OCI-LY1 (cell line): ENCODE data around the gene LY6G5C.

ENCODE experiments used
- H2AFZ ChIP-seq: fragments of 200-600 bp; sonication (generic), shearing (Covaris generic); 2 replicates; pipeline ENCODE4 v1.6.0; 2014; ENCODE audit warnings: antibody characterized with exemption, mild to moderate bottlenecking, low read length
- H3F3A ChIP-seq: fragments of 200-600 bp; sonication (generic), shearing (Covaris generic); 2 replicates; pipeline ENCODE4 v1.6.0; 2014; ENCODE audit warnings: mild to moderate bottlenecking, antibody characterized with exemption, low read length, moderate library complexity; ENCODE audit not compliant: insufficient read depth
- H3K27ac ChIP-seq: fragments of 200-600 bp; sonication (generic); 2 replicates; pipeline ENCODE4 v1.5.1; 2014; ENCODE audit warnings: low read length, mixed run types, mild to moderate bottlenecking, low read depth; ENCODE audit not compliant: poor library complexity, severe bottlenecking
- H3K27me3 ChIP-seq: fragments of 200-600 bp; sonication (generic); 2 replicates; pipeline ENCODE4 v1.6.0; 2014; ENCODE audit warnings: antibody characterized with exemption, mild to moderate bottlenecking, low read length, moderate library complexity; ENCODE audit not compliant: insufficient read depth
- H3K36me3 ChIP-seq: fragments of 200-600 bp; sonication (generic); 2 replicates; pipeline ENCODE4 v1.6.1; 2014; ENCODE audit warnings: mild to moderate bottlenecking, antibody characterized with exemption, low read length, moderate library complexity, mixed read lengths; ENCODE audit not compliant: insufficient read depth
- H3K4me1 ChIP-seq: fragments of 200-600 bp; sonication (generic); 2 replicates; pipeline ENCODE4 v1.5.1; 2014; ENCODE audit warnings: mild to moderate bottlenecking, low read length, moderate library complexity; ENCODE audit not compliant: insufficient read depth, severe bottlenecking
- H3K4me2 ChIP-seq: fragments of 200-600 bp; sonication (generic), shearing (Covaris generic); 2 replicates; pipeline ENCODE4 v1.6.1; 2014; ENCODE audit warnings: low read length
- H3K4me3 ChIP-seq: fragments of 200-600 bp; sonication (generic); 2 replicates; pipeline ENCODE4 v1.5.1; 2014; ENCODE audit warnings: low read length, low read depth, mild to moderate bottlenecking, mixed read lengths; ENCODE audit not compliant: poor library complexity, severe bottlenecking
- H3K79me2 ChIP-seq: fragments of 200-600 bp; shearing (Covaris generic); 2 replicates; pipeline ENCODE4 v1.6.1; 2016; ENCODE audit warnings: mixed run types, low read length, mixed read lengths; ENCODE audit not compliant: insufficient read depth
- H3K9ac ChIP-seq: fragments of 200-600 bp; sonication (generic), shearing (Covaris generic); 2 replicates; pipeline ENCODE4 v1.6.1; 2014; ENCODE audit warnings: mild to moderate bottlenecking, low read length, mixed read lengths
- H3K9me2 ChIP-seq: fragments of 200-600 bp; sonication (generic), shearing (Covaris generic); 2 replicates; pipeline ENCODE4 v1.6.1; 2014; ENCODE audit warnings: low read depth, mild to moderate bottlenecking, low read length, mixed read lengths
- H3K9me3 ChIP-seq: fragments of 200-600 bp; shearing (Covaris generic); 2 replicates; pipeline ENCODE4 v1.6.1; 2014; ENCODE audit warnings: low read length, mixed read lengths
- H4K20me1 ChIP-seq: fragments of 200-600 bp; sonication (generic), shearing (Covaris generic); 2 replicates; pipeline ENCODE4 v1.6.0; 2016; ENCODE audit warnings: mild to moderate bottlenecking, low read length; ENCODE audit not compliant: insufficient read depth
- CTCF ChIP-seq: fragments of 200-600 bp; sonication (generic), shearing (Covaris generic); IDR thresholded peaks from 2 replicates; pipeline ENCODE4 v1.5.1; 2017; ENCODE audit warnings: mild to moderate bottlenecking, antibody characterized with exemption, low read length, moderate library complexity, mixed read lengths
- EZH2 ChIP-seq: fragments of 200-600 bp; sonication (generic), shearing (Covaris generic); IDR thresholded peaks from 2 replicates; pipeline ENCODE4 v1.8.0; 2017; ENCODE audit warnings: borderline replicate concordance, mixed run types, mild to moderate bottlenecking, antibody characterized with exemption, low read length, moderate library complexity, mixed read lengths

Gene LY6G5C

GRCh38 chr6:31662124-31662723 lies 18.6 kb downstream of the LY6G5C start:
- TF ChIP-seq CTCF (no peak), EZH2 (no peak)
- H3K36me3 ChIP-seq = peaks cover 29% of the 10 kb centered on the region; the same call in 1 of the 2 replicates
- no peaks in the 10 kb centered on the region for H3F3A ChIP-seq
- no peak overlapping the region for H2AFZ ChIP-seq
- peaks cover 28% of the 10 kb centered on the region for H3K79me2 ChIP-seq
- no peaks in the 10 kb centered on the region for H4K20me1 ChIP-seq
- peaks cover 68% of the 10 kb centered on the region for H3K4me1 ChIP-seq
- H3K27me3 ChIP-seq = no peaks in the 10 kb centered on the region
- H3K4me3 ChIP-seq = no peak overlapping the region
- H3K4me2 ChIP-seq = no peak overlapping the region
- no peaks in the 10 kb centered on the region for H3K9me3 ChIP-seq
- H3K9me2 ChIP-seq = no peaks in the 10 kb centered on the region
- no peak overlapping the region for H3K9ac ChIP-seq
- H3K27ac ChIP-seq = no peak overlapping the region

GRCh38 chr6:31661262-31662123 lies 19.4 kb downstream of the LY6G5C start:
- Histone ChIP-seq H3K79me2 (peaks cover 23% of the 10 kb centered on the region), H2AFZ (no peak overlapping the region), H3K27me3 (no peaks in the 10 kb centered on the region)

More at GRCh38 chr6:31661262-31662123, 19.4 kb downstream of the LY6G5C start:
- H3K9me3 ChIP-seq = no peaks in the 10 kb centered on the region
- no peaks in the 10 kb centered on the region for H4K20me1 ChIP-seq
- H3F3A ChIP-seq = no peaks in the 10 kb centered on the region
- H3K4me3 ChIP-seq = peak overlapping the region; percentile 89
- H3K4me2 ChIP-seq = peak overlapping the region; percentile 97
- H3K4me1 ChIP-seq = peaks cover 62% of the 10 kb centered on the region
- peak overlapping the region; percentile 38 for H3K27ac ChIP-seq
- H3K36me3 ChIP-seq = peaks cover 22% of the 10 kb centered on the region; the same call in 1 of the 2 replicates
- no peaks in the 10 kb centered on the region for H3K9me2 ChIP-seq
- TF ChIP-seq CTCF (no peak), EZH2 (no peak)
- peak overlapping the region; percentile 94; the same call in 1 of the 2 replicates for H3K9ac ChIP-seq
